ENCODE results near the gene PPP2R3A.

DNA sequence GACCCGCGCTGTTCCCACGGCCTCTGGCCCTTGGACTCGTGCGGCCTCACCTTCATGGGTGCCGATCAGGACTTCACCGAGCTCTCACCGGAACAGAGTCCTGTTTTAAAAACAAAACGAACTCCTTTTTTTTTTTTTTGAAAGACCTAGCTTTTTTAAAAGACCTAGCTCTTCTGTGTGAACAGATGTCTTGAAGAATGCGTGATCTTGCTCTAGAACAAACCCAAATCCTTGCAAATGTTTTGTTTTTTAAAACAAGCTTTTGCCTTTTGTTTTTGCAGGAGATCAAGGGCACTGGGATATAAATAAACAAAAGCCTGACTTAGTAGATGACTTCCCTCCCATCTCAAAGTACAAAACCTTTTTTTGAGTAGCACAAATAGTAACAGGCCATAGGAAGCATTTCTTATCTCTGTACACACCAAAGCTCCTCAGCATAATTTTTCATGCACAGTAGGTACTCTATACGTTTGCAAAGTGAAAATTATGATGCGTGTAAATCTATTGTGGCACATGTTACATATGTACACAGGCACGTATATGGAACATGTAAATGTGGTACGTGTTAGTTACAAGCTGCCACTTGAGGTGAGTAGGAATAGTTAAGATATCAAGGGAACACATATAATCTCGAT lies 231.7 kb downstream of the PPP2R3A start:
- TF ChIP-seq, protein P1, sequence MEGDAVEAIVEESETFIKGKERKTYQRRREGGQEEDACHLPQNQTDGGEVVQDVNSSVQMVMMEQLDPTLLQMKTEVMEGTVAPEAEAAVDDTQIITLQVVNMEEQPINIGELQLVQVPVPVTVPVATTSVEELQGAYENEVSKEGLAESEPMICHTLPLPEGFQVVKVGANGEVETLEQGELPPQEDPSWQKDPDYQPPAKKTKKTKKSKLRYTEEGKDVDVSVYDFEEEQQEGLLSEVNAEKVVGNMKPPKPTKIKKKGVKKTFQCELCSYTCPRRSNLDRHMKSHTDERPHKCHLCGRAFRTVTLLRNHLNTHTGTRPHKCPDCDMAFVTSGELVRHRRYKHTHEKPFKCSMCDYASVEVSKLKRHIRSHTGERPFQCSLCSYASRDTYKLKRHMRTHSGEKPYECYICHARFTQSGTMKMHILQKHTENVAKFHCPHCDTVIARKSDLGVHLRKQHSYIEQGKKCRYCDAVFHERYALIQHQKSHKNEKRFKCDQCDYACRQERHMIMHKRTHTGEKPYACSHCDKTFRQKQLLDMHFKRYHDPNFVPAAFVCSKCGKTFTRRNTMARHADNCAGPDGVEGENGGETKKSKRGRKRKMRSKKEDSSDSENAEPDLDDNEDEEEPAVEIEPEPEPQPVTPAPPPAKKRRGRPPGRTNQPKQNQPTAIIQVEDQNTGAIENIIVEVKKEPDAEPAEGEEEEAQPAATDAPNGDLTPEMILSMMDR (conservative IDR thresholded peaks at IDR 0.05; ENCODE audit: low read length) = no peak
- TF ChIP-seq EZH2phosphoT487 (IDR thresholded peaks at IDR 0.05; ENCODE audit: borderline replicate concordance) = no peak

All from Loucy (cell line).